WTC11 (cell line): ENCODE measurements around the gene WSB1. TPM values are rescaled to one million over a fixed set of nuclear protein-coding genes. Genes with fewer than 3 reads are reported as not detected.

Experiments used
- ATAC-seq: fragments of 200-7000 bp; cut with Tn5 transposase; 2 replicates; pipeline ENCODE4 v1.10.0; 2021; ENCODE audit warnings: mild to moderate bottlenecking, moderate library complexity
- CTCF ChIA-PET: fragments of 300-600 bp; sonication (Branson Sonifier 250); formaldehyde crosslinking; loops from one replicate; lab custom pipeline; 2021; ENCODE audit warnings: antibody characterized with exemption; lab: Charles Lee
- POLR2A ChIA-PET: fragments of 350-600 bp; sonication (Branson Sonifier 250); formaldehyde crosslinking; loops from one replicate; lab custom pipeline; 2021; ENCODE audit warnings: antibody characterized with exemption; lab: Charles Lee
- DNase-seq: peaks from one replicate; pipeline ENCODE4 v3.0.0; 2021; ENCODE audit warnings: low spot score
- H3K27ac Mint-ChIP-seq: 2 replicates; pipeline ENCODE4 v1.8.0; 2021; ENCODE audit warnings: mixed read lengths
- H3K27me3 Mint-ChIP-seq: 2 replicates; pipeline ENCODE4 v1.8.0; 2021; ENCODE audit warnings: low read depth, mild to moderate bottlenecking, moderate library complexity, mixed read lengths
- H3K36me3 Mint-ChIP-seq: 2 replicates; pipeline ENCODE4 v1.8.0; 2021; ENCODE audit warnings: mixed read lengths
- H3K4me1 Mint-ChIP-seq: 2 replicates; pipeline ENCODE4 v1.8.0; 2022; ENCODE audit warnings: mixed read lengths
- H3K4me3 Mint-ChIP-seq: 2 replicates; pipeline ENCODE4 v1.8.0; 2021; ENCODE audit warnings: mild to moderate bottlenecking, moderate library complexity, mixed read lengths
- H3K9me3 Mint-ChIP-seq: 2 replicates; pipeline ENCODE4 v1.8.0; 2021; ENCODE audit warnings: mixed read lengths
- GABPB1 ChIP-seq: sonication (generic); formaldehyde crosslinking; IDR thresholded peaks from 2 replicates; pipeline ENCODE4 v1.8.1; 2023; ENCODE audit warnings: mild to moderate bottlenecking, missing genetic modification reagents
- JAZF1 ChIP-seq: fragments of 250-450 bp; sonication (Bioruptor Pico); IDR thresholded peaks from 2 replicates; pipeline ENCODE4 v1.9.0; 2021; ENCODE audit warnings: moderate library complexity, mild to moderate bottlenecking, inconsistent platforms
- MAX ChIP-seq: sonication (generic); formaldehyde crosslinking; IDR thresholded peaks from 2 replicates; pipeline ENCODE4 v1.8.0; 2022; ENCODE audit warnings: mild to moderate bottlenecking, missing genetic modification reagents
- NR1H2 ChIP-seq: sonication (generic); formaldehyde crosslinking; IDR thresholded peaks from 2 replicates; pipeline ENCODE4 v1.9.0; 2021; ENCODE audit warnings: mild to moderate bottlenecking, moderate library complexity, missing genetic modification reagents
- PRDM15 ChIP-seq: sonication (generic); formaldehyde crosslinking; IDR thresholded peaks from 2 replicates; pipeline ENCODE4 v1.8.0; 2022; ENCODE audit warnings: missing genetic modification reagents
- SMAD4 ChIP-seq: sonication (generic); formaldehyde crosslinking; IDR thresholded peaks from 2 replicates; pipeline ENCODE4 v1.8.0; 2022; ENCODE audit warnings: mild to moderate bottlenecking, missing genetic modification reagents
- SOX15 ChIP-seq: fragments of 250-450 bp; sonication (Bioruptor Pico); IDR thresholded peaks from 2 replicates; pipeline ENCODE4 v1.9.0; 2021; ENCODE audit warnings: mild to moderate bottlenecking
- ZNF232 ChIP-seq: sonication (generic); formaldehyde crosslinking; IDR thresholded peaks from 2 replicates; pipeline ENCODE4 v1.8.0; 2022; ENCODE audit warnings: mild to moderate bottlenecking, missing genetic modification reagents
- ZNF263 ChIP-seq: sonication (generic); formaldehyde crosslinking; IDR thresholded peaks from 2 replicates; pipeline ENCODE4 v1.8.1; 2022; ENCODE audit warnings: low read depth, mild to moderate bottlenecking, moderate library complexity, missing genetic modification reagents
- ZNF281 ChIP-seq: sonication (generic); formaldehyde crosslinking; IDR thresholded peaks from 2 replicates; pipeline ENCODE4 v1.8.0; 2023; ENCODE audit warnings: mild to moderate bottlenecking, missing genetic modification reagents
- ZNF396 ChIP-seq: fragments of 250-450 bp; sonication (Bioruptor Pico); IDR thresholded peaks from 2 replicates; pipeline ENCODE4 v1.8.0; 2021; ENCODE audit warnings: mild to moderate bottlenecking, moderate library complexity, borderline replicate concordance
- total RNA-seq: library from RNA; stranded (reverse); gene quantifications from 3 replicates; pipeline ENCODE4 v1.2.3, GENCODE V29; 2021
- TF ChIP-seq, protein P1 (sequence below): sonication (generic); formaldehyde crosslinking; IDR thresholded peaks from 2 replicates; pipeline ENCODE4 v1.8.1; 2022; ENCODE audit warnings: missing genetic modification reagents, borderline replicate concordance

Gene WSB1
- total RNA-seq, 1 experiment from 2014 or later, result 167 TPM

DNA sequence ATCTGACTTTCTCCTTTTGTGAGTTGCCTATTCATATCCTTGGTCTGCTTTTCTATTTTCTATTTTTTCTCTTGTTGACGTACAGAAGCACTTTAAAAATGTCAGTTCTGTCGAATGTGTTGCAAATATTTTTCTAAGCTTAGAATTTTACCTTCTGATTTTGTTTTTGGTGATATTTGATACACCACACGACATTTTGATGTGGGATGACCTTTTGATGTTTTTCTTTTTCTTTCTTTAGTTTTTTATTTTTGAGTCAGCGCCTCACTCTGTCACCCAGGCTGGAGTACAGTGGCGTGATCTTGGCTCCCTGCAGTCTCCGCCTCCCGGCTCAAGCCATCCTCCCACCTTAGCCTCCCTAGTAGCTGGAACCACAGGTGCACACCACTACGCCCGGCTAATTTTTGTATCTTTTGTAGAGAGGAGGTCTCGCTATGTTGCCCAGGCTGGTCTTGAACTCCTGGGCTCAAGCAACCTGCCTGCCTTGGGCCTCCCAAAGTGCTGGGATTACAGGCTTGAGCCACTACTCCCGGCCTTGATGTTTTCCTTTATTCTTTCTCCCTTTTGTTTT is 39.6 kb downstream of the WSB1 start:
- CTCF ChIA-PET, result interaction anchor here (0.6 to 2.4 kb wide), 36 partner anchors 8 to 1417 kb away, joined by 3 to 54 read pairs (median 5); no protein-coding TSS in a partner anchor
- no peak for ATAC-seq
- Mint-ChIP-seq H3K36me3 (no peaks in the 10 kb centered on the region), H3K4me3 (peak overlapping the region; percentile 67), H3K27me3 (peaks cover 5% of the 10 kb centered on the region; the same call in 1 of the 2 replicates), H3K9me3 (no peaks in the 10 kb centered on the region), H3K4me1 (peaks cover 57% of the 10 kb centered on the region), H3K27ac (peak overlapping the region; percentile 32)
- DNase-seq, result no peak
- POLR2A ChIA-PET, result interaction anchor here (0.5 to 1.6 kb wide), 7 partner anchors 12 to 88 kb away, joined by 3 to 17 read pairs (median 3); partner anchors contain the start of gene WSB1
- TF ChIP-seq GABPB1 (no peak), MAX (no peak)

- Mint-ChIP-seq H3K4me3 (no peak overlapping the region), H3K27ac (no peak overlapping the region), H3K27me3 (peaks cover 5% of the 10 kb centered on the region; the same call in 1 of the 2 replicates), H3K9me3 (no peaks in the 10 kb centered on the region), H3K36me3 (no peaks in the 10 kb centered on the region), H3K4me1 (peaks cover 66% of the 10 kb centered on the region)
- TF ChIP-seq ZNF281 (CRISPR knock-in tag), result no peak
- TF ChIP-seq SOX15, result no peak
- no peak for TF ChIP-seq ZNF263 (CRISPR knock-in tag)
- no peak for TF ChIP-seq SMAD4
- no peak for TF ChIP-seq JAZF1 (CRISPR knock-in tag)
- DNase-seq, result no peak
- ChIA-PET POLR2A (interaction anchor here (0.7 to 1.7 kb wide), 2 partner anchors 9 to 95 kb away, joined by 4 to 16 read pairs; no protein-coding TSS in a partner anchor), CTCF (interaction anchor here (0.7 to 1.6 kb wide), 3 partner anchors 91 to 311 kb away, joined by 3 to 6 read pairs (median 5); no protein-coding TSS in a partner anchor)
- no peak for ATAC-seq
Measured at GRCh38 chr17:27336184-27336583, 42.3 kb downstream of the WSB1 start.

DNA sequence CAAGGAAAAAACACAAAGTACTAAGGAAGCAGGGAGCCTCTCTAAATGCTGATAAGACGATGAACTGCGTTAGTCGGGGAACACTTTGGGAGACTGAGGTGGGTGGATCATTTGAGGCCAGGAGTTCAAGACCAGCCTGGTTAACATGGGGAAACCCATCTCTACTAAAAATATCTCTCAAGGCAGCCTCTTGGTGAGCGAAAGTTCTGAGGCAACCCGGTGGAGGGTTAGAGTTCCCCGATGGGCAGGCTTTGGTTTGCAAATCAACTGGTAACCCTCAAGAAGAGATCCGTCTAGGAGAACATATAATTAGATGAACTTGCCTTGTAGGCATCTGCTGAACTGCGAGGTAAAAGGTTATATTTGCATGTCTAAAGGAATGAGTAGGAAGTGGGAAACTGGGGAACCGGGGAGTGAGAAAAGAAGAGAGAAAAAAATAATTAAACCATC is 44.6 kb downstream of the WSB1 start:
- Mint-ChIP-seq H3K9me3 (no peaks in the 10 kb centered on the region), H3K4me1 (peaks cover 65% of the 10 kb centered on the region), H3K36me3 (no peaks in the 10 kb centered on the region), H3K4me3 (peak overlapping the region; percentile 32; the same call in 1 of the 2 replicates), H3K27ac (peak overlapping the region; percentile 21; the same call in 1 of the 2 replicates), H3K27me3 (no peaks in the 10 kb centered on the region)
- TF ChIP-seq ZNF232 (CRISPR knock-in tag), result no peak
- DNase-seq, result no peak
- peak; percentile 40 for ATAC-seq
- ChIA-PET POLR2A (no interaction called here), CTCF (interaction anchor here (1.4 kb wide), 1 partner anchor 42 kb away, joined by 3 read pairs; no protein-coding TSS in a partner anchor)

DNA sequence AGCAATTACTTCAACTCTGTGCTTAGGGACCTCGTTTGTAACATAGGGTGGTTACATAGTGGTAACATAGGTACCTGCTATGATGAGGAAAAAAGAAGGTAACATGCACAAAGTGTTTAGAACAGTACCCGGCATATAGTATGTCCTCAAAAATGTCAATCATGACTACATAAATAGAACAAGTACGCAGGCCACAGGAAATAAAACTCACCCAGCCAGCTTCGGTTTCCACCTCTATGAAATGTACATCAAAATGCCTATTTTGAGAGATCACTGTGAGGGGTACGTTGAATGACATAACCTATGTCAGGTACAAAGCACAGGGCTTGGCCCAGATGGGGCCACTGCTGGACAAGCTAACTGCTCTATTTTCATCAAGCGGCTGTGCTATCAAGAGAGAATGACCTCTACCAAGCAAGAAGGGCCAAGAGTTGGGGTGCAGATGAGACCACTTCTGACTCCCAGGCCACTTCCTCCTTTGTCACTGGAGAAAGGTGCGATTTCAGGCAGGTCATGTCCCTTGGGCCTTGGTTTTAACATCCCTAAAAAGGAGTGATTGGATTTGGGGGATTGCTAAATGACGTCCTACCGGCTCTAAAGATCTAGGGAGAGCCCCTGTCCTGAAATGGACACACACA is 45.4 kb downstream of the WSB1 start:
- H3K36me3 Mint-ChIP-seq, result no peaks in the 10 kb centered on the region
- H3K4me3 Mint-ChIP-seq, result peak overlapping the region; percentile 32; the same call in 1 of the 2 replicates
- H3K9me3 Mint-ChIP-seq, result no peaks in the 10 kb centered on the region
- H3K4me1 Mint-ChIP-seq, result peaks cover 66% of the 10 kb centered on the region
- H3K27ac Mint-ChIP-seq, result peak overlapping the region; percentile 83; the same call in 1 of the 2 replicates
- TF ChIP-seq PRDM15 (CRISPR knock-in tag), result no peak
- TF ChIP-seq, protein P1, sequence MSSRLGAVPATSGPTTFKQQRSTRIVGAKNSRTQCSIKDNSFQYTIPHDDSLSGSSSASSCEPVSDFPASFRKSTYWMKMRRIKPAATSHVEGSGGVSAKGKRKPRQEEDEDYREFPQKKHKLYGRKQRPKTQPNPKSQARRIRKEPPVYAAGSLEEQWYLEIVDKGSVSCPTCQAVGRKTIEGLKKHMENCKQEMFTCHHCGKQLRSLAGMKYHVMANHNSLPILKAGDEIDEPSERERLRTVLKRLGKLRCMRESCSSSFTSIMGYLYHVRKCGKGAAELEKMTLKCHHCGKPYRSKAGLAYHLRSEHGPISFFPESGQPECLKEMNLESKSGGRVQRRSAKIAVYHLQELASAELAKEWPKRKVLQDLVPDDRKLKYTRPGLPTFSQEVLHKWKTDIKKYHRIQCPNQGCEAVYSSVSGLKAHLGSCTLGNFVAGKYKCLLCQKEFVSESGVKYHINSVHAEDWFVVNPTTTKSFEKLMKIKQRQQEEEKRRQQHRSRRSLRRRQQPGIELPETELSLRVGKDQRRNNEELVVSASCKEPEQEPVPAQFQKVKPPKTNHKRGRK, result no peak
- no peak for TF ChIP-seq NR1H2 (CRISPR knock-in tag)
- TF ChIP-seq ZNF396, result no peak
- TF ChIP-seq, all 79 proteins: peak for 0
- ATAC-seq, result no peak
- no peak for DNase-seq
- ChIA-PET CTCF (interaction anchor here (1.4 to 2.3 kb wide), 2 partner anchors 41 to 103 kb away, joined by 3 to 6 read pairs; no protein-coding TSS in a partner anchor), POLR2A (interaction anchor here (0.6 kb wide), 1 partner anchor 45 kb away, joined by 3 read pairs; no protein-coding TSS in a partner anchor)
- no peaks in the 10 kb centered on the region for H3K27me3 Mint-ChIP-seq
